Activated T-helper 17 cell treated with anti-CD3 and anti-CD28 coated beads, Interleukin-2, amount 50 U/mL, for 72 hours (primary cell): Measurements from ENCODE around the gene SAMD4A. TPM values are rescaled to one million over a fixed set of nuclear protein-coding genes. Genes with fewer than 3 reads are reported as not detected.
A peak's percentile ranks its signal among the peaks of the same experiment; 100 is the strongest.

ENCODE experiments used
- ATAC-seq: fragments of 150-1000 bp; cut with Tn5 transposase; replicated peaks from 2 replicates; pipeline ENCODE4 v1.10.0; 2021; ENCODE audit warnings: mild to moderate bottlenecking, moderate library complexity
- H3K27ac Mint-ChIP-seq: one replicate; pipeline ENCODE4 v1.8.0; 2022; ENCODE audit warnings: mixed read lengths
- H3K27me3 Mint-ChIP-seq: one replicate; pipeline ENCODE4 v1.8.0; 2022; ENCODE audit warnings: mixed read lengths
- H3K36me3 Mint-ChIP-seq: one replicate; pipeline ENCODE4 v1.8.0; 2022; ENCODE audit warnings: low read depth, mild to moderate bottlenecking, mixed read lengths
- H3K4me1 Mint-ChIP-seq: one replicate; pipeline ENCODE4 v1.8.0; 2022; ENCODE audit warnings: mixed read lengths
- H3K4me3 Mint-ChIP-seq: one replicate; pipeline ENCODE4 v1.8.0; 2022; ENCODE audit warnings: mild to moderate bottlenecking, mixed read lengths
- H3K9me3 Mint-ChIP-seq: one replicate; pipeline ENCODE4 v1.8.0; 2022; ENCODE audit warnings: mixed read lengths
- total RNA-seq, 2 donors: library from RNA; stranded (reverse); gene quantifications; one replicate each; pipeline ENCODE4 v1.2.3, GENCODE V29; 2022

The SAMD4A gene
- total RNA-seq, 2 donors from 2014 or later: 3.2 to 4.4 TPM

GRCh38 chr14:54763761-54764160 lies 196.8 kb downstream of the SAMD4A start:
- H3K27me3 Mint-ChIP-seq: no peaks in the 10 kb centered on the region
- H3K27ac Mint-ChIP-seq: no peak overlapping the region
- peaks cover 5% of the 10 kb centered on the region for H3K4me1 Mint-ChIP-seq
- H3K36me3 Mint-ChIP-seq: no peaks in the 10 kb centered on the region
- ATAC-seq: no peak
- no peaks in the 10 kb centered on the region for H3K9me3 Mint-ChIP-seq
- H3K4me3 Mint-ChIP-seq: no peak overlapping the region

DNA sequence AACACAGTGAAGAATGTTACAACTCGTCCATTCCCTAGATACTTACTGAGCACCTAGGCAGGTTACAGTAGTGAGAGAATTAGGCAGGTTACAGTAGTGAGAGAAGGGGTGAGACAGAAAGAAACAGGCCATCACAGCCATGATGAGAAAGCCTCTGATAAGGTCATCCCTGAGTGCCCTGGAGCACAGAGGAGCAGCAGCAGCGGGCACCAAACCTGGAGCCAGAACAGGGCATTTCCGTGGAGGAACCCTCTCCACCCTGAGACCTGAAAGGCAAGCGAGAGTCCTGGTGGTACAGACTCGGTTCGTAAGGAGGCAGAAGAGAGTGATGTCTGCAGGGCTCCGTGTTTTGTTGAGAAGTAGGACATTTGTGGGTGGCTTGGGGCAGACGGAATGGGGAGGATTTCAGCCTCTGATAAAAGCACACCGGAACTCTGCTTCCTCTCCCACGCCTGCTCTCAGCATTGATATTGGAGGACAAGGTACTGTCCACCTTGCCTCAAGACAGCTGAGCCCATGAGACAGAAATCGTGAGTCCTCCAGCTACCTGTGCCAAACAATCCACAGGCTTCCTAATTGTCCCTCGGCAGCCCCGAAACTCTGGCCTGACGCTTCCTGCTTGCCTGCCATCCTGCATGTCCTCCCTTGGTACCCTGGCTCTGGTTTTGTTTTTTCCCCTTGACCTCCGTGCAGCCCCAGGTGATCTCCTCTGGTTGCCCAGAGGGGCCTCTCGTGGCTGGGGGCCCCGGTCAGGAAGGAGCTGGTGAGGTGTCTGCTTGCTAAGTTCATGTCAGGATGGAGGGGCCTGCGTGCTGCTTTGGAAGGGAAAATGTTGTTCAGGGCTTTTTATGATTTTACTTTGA lies 199.6 kb downstream of the SAMD4A start:
- Mint-ChIP-seq H3K9me3 (no peaks in the 10 kb centered on the region), H3K36me3 (no peaks in the 10 kb centered on the region), H3K4me3 (peak overlapping the region; percentile 28), H3K27ac (peak overlapping the region; percentile 64), H3K27me3 (no peaks in the 10 kb centered on the region), H3K4me1 (peaks cover 5% of the 10 kb centered on the region)
- ATAC-seq: peak; percentile 21

GRCh38 chr14:54767139-54767431 lies 200.2 kb downstream of the SAMD4A start:
- H3K4me3 Mint-ChIP-seq: no peak overlapping the region
- peak overlapping the region; percentile 64 for H3K27ac Mint-ChIP-seq
- peaks cover 6% of the 10 kb centered on the region for H3K4me1 Mint-ChIP-seq
- ATAC-seq: peak; percentile 12
- no peaks in the 10 kb centered on the region for H3K36me3 Mint-ChIP-seq
- no peaks in the 10 kb centered on the region for H3K9me3 Mint-ChIP-seq
- H3K27me3 Mint-ChIP-seq: no peaks in the 10 kb centered on the region

DNA sequence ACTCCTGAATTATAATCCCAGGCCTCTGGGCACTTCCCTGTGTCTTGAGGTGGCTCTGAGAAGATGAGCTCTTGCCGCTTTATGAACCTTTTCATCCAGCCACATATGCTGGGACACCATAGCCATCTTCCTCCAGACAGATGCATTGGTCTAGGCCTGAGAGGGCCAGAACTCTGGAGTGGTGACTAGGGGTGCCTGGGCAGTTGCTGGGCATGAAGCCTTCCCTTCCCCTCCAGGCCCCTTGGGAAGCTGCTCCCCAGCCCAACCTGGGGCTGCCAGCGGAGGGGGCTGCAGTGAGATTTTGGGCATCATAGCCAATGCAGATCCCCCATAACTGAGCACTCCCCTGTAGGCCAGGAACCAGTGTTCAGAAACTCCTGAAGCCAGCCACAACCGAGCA lies 200.5 kb downstream of the SAMD4A start:
- Mint-ChIP-seq H3K36me3 (no peaks in the 10 kb centered on the region), H3K4me1 (peaks cover 9% of the 10 kb centered on the region), H3K9me3 (no peaks in the 10 kb centered on the region), H3K27ac (no peak overlapping the region), H3K4me3 (no peak overlapping the region), H3K27me3 (no peaks in the 10 kb centered on the region)
- no peak for ATAC-seq

- ATAC-seq: no peak
- Mint-ChIP-seq H3K4me3 (no peak overlapping the region), H3K36me3 (no peaks in the 10 kb centered on the region), H3K27me3 (no peaks in the 10 kb centered on the region), H3K9me3 (no peaks in the 10 kb centered on the region), H3K27ac (no peak overlapping the region), H3K4me1 (peaks cover 21% of the 10 kb centered on the region)
Measured at GRCh38 chr14:54768501-54769129, 201.7 kb downstream of the SAMD4A start.

GRCh38 chr14:54769951-54770863 lies 203.3 kb downstream of the SAMD4A start:
- ATAC-seq: no peak
- H3K4me1 Mint-ChIP-seq: peaks cover 28% of the 10 kb centered on the region

DNA sequence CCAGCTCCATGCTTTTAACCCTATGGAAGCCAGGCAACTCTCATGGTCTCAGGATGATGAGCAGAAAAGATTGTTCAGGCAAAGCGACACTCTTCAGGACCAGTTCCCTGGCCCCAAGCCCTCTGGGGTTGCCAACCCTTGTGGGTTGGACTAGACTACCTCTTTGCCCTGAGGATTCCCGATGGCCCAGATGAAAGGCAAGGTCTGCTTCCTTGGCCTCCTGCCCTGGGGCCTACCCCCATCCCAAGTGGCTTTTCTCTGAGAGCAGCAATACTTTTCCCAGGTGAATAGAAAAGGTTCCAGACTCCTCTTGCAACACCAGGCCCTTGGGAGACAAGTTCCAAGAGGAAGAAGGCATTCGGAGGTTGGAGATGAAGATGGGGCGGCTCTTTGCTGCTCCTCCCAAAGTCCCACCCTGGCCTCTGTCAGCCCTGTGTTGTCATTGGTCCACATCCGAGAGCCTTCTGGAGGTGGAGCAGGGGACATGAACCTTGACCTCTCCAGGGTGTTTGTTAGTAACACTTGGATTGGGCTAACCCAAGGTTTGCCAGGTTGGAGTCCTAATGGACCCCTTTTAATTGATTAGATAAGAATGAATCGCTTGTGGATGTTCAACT lies 204.6 kb downstream of the SAMD4A start:
- H3K27me3 Mint-ChIP-seq: no peaks in the 10 kb centered on the region
- H3K4me3 Mint-ChIP-seq: no peak overlapping the region
- H3K27ac Mint-ChIP-seq: no peak overlapping the region
- H3K4me1 Mint-ChIP-seq: peaks cover 23% of the 10 kb centered on the region
- no peaks in the 10 kb centered on the region for H3K9me3 Mint-ChIP-seq
- no peak for ATAC-seq
- no peaks in the 10 kb centered on the region for H3K36me3 Mint-ChIP-seq

More at GRCh38 chr14:54769951-54770863, 203.3 kb downstream of the SAMD4A start:
- Mint-ChIP-seq H3K27me3 (no peaks in the 10 kb centered on the region), H3K9me3 (no peaks in the 10 kb centered on the region), H3K27ac (no peak overlapping the region), H3K36me3 (no peaks in the 10 kb centered on the region), H3K4me3 (no peak overlapping the region)

DNA sequence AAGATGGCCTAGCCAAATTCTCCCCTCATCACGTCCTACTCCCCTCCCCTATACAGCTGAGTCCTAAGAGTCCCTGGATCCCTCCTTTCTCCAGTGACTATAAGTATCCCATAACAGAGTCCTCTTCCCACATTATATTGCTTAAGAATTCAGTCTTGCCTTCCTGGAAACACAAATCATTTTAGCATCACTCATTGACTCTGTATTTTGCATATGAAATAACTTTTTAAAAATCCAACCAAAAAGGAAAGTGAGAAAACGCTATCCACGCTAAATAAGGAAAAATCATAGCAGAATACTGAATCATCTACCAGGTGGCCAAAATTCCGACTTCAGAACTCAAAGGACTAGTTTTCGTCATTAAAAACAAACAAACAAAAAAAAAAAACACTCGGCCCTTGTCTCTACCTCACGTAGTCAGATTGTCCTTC lies 205.5 kb downstream of the SAMD4A start:
- peak overlapping the region; percentile 71 for H3K4me3 Mint-ChIP-seq
- H3K27ac Mint-ChIP-seq: peak overlapping the region; percentile 82
- no peaks in the 10 kb centered on the region for H3K27me3 Mint-ChIP-seq
- H3K9me3 Mint-ChIP-seq: no peaks in the 10 kb centered on the region
- ATAC-seq: no peak
- H3K36me3 Mint-ChIP-seq: peaks cover 6% of the 10 kb centered on the region
- H3K4me1 Mint-ChIP-seq: peaks cover 31% of the 10 kb centered on the region

- H3K36me3 Mint-ChIP-seq: peaks cover 6% of the 10 kb centered on the region
- H3K9me3 Mint-ChIP-seq: no peaks in the 10 kb centered on the region
- peak overlapping the region; percentile 82 for H3K27ac Mint-ChIP-seq
- peaks cover 31% of the 10 kb centered on the region for H3K4me1 Mint-ChIP-seq
- no peaks in the 10 kb centered on the region for H3K27me3 Mint-ChIP-seq
- peak; percentile 88 for ATAC-seq
- peak overlapping the region; percentile 71 for H3K4me3 Mint-ChIP-seq
Measured at GRCh38 chr14:54773171-54774006, 206.5 kb downstream of the SAMD4A start.

- H3K9me3 Mint-ChIP-seq: no peaks in the 10 kb centered on the region
- peaks cover 31% of the 10 kb centered on the region for H3K4me1 Mint-ChIP-seq
Measured at GRCh38 chr14:54774824-54775223, 207.9 kb downstream of the SAMD4A start.

GRCh38 chr14:54775486-54776140 lies 208.7 kb downstream of the SAMD4A start:
- Mint-ChIP-seq H3K4me3 (no peak overlapping the region), H3K36me3 (peaks cover 6% of the 10 kb centered on the region), H3K27me3 (no peaks in the 10 kb centered on the region), H3K4me1 (peaks cover 31% of the 10 kb centered on the region), H3K27ac (no peak overlapping the region), H3K9me3 (no peaks in the 10 kb centered on the region)
- no peak for ATAC-seq

More at GRCh38 chr14:54774824-54775223, 207.9 kb downstream of the SAMD4A start:
- Mint-ChIP-seq H3K4me3 (no peak overlapping the region), H3K27me3 (no peaks in the 10 kb centered on the region), H3K27ac (no peak overlapping the region), H3K36me3 (peaks cover 6% of the 10 kb centered on the region)
- ATAC-seq: no peak

DNA sequence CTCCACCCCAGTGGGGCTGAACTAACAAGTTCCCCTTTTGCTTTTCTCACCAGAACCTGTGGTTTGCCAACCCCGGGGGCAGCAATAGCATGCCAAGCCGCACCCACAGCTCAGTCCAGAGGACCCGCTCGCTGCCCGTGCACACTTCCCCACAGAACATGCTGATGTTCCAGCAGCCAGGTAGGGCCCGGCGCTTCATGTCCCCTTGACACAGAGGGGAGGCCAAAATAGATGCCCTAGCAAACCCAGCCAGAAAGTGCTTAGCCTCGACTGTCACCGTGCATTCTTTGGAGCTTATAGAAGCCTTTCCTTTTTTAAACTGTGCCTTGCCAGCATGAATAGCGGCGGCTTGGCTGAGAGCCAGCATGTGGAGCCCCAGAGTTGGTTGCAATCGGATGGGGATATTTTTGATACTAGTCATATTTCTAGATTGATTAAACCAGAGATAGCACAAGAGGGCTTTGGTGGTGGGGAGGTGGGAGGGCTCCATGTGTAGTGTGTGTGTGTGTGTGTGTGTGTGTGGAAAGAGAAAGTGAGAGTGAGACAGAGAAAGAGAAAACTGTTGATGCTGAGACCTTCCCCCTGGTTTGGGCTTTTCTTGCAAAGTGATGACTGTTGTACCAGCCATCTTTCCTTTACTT lies 209.6 kb downstream of the SAMD4A start:
- Mint-ChIP-seq H3K27ac (peak overlapping the region; percentile 41), H3K36me3 (peaks cover 6% of the 10 kb centered on the region), H3K27me3 (peaks cover 7% of the 10 kb centered on the region), H3K9me3 (no peaks in the 10 kb centered on the region), H3K4me1 (peaks cover 31% of the 10 kb centered on the region), H3K4me3 (peak overlapping the region; percentile 51)
- peak; percentile 36 for ATAC-seq

DNA sequence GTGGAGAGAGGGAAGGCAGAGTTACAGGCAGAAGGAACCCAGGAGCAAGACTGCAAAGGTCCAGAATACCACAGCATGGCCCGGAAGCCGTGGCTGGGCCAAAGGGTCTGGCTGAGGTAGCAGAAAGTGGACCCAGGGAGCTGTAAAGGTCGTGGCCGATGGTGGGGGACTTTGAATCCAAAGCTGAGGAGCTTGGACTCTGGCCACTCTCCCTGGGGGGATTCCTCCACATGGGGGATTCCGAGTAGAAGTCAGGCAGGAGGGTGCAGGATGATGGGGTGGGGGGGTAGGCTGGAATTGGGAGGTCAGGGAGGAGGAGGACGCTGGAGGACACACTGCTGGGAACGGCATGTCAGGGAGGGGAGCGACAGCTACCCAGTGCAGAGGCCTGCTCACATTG lies 210.5 kb downstream of the SAMD4A start:
- Mint-ChIP-seq H3K27me3 (peaks cover 7% of the 10 kb centered on the region), H3K9me3 (no peaks in the 10 kb centered on the region), H3K4me3 (peak overlapping the region; percentile 51), H3K27ac (peak overlapping the region; percentile 41), H3K36me3 (peaks cover 6% of the 10 kb centered on the region), H3K4me1 (peaks cover 27% of the 10 kb centered on the region)
- ATAC-seq: no peak
